ENCODE results near the gene TPBG.

- TF ChIP-seq SMC3 (IDR thresholded peaks at IDR 0.05; ENCODE audit: low read depth, low read length) (no peak), MXI1 (IDR thresholded peaks at IDR 0.05; ENCODE audit: borderline replicate concordance, low read depth, low read length) (no peak), CTCF (conservative IDR thresholded peaks at IDR 0.05; ENCODE audit: low read depth, low read length) (no peak), POLR2A (IDR thresholded peaks at IDR 0.05; ENCODE audit: low read depth, low read length) (no peak)
Measured at GRCh38 chr6:82410151-82410648, 46.6 kb downstream of the TPBG start.
